ENCODE results near the gene VTI1B.
"Not testable (repeated sequence)": the region's sequence is repeated elsewhere in the genome, so short reads cannot be mapped to it uniquely, and the experiment has no call there.

VTI1B gene

DNA sequence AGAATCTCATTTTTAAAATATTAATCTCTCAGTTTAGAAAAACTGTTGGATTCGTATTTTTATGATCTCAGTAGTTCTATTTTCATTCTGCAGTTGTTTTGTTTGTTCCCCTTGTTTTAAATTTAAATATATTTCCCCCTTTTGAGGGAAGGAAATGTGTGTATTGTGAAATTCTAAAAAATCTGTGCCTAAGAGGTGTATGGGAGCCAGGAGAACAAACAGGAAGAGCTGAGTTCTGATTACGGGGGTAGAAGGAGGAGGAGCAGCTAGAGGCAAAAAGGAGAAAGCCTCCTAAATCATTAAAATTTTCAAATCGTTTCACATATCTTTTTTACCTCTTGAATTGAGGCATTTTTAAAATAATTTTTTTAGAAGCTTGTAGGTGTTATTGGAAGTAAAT lies 29.6 kb upstream of the VTI1B start:
- Histone ChIP-seq H3K9ac (ENCODE audit: low read depth, low read length) (no peak overlapping the region), H3K27me3 (ENCODE audit: insufficient read depth, low read length) (no peaks in the 10 kb centered on the region), H3K9me3 (ENCODE audit: insufficient read depth, low read depth, low read length) (peaks cover 14% of the 10 kb centered on the region), H3K4me1 (ENCODE audit: insufficient read depth, low read length) (no peaks in the 10 kb centered on the region), H3K36me3 (ENCODE audit: insufficient read depth, low read depth, low read length) (no peaks in the 10 kb centered on the region), H3K27ac (ENCODE audit: low read length) (no peak overlapping the region), H3K4me3 (ENCODE audit: low read length) (no peak overlapping the region)

DNA sequence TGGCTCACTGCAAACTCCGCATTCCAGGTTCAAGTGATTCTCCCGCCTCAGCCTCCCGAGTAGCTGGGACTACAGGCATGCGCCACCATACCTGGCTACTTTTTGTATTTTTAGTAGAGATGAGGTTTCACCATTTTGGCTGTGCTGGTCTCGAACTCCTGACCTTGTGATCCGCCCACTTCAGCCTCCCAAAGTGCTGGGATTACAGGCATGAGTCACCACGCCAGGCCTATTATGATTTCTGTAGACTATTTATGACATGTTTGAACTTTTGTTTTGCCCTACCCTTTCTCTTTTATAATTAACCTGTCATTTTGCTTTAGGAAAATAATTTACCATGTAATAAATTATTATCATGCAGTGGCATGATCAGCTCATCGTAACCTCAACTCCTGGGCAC lies 27.1 kb upstream of the VTI1B start, which contains the start of gene RDH12:
Gene RDH12 (plus strand): TSS at position 395 of the 400 bp plus-strand sequence. CDS start 20,757 bp downstream, outside the sequence.
- not testable (repeated sequence) for H3K36me3 ChIP-seq (ENCODE audit: insufficient read depth, low read depth, low read length); H3K27ac ChIP-seq (ENCODE audit: low read length); H3K9ac ChIP-seq (ENCODE audit: low read depth, low read length); H3K9me3 ChIP-seq (ENCODE audit: insufficient read depth, low read depth, low read length); H3K4me3 ChIP-seq (ENCODE audit: low read length); H3K27me3 ChIP-seq (ENCODE audit: insufficient read depth, low read length); H3K4me1 ChIP-seq (ENCODE audit: insufficient read depth, low read length)

DNA sequence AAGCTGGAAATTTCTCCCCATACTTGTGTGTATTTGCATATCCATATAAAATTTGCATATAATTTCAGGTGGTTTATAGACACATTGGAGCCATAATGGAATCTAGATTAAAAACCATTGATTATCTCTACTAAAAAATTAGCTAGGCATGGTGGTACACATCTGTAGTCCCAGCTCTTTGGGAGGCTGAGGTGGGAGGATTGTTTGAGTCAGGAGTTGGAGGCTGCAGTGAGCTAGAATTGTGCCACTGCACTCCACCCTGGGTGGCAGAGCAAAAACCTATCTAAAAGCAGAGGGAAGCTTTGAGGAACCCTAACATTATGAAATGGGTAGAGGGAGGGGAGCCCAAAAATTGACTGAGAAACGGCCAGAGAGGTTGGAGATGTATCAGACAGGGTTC lies 23.7 kb upstream of the VTI1B start:
- Histone ChIP-seq H3K4me3 (ENCODE audit: low read length) (no peak overlapping the region), H3K9ac (ENCODE audit: low read depth, low read length) (no peak overlapping the region), H3K27ac (ENCODE audit: low read length) (no peak overlapping the region), H3K4me1 (ENCODE audit: insufficient read depth, low read length) (no peaks in the 10 kb centered on the region), H3K36me3 (ENCODE audit: insufficient read depth, low read depth, low read length) (peaks cover 7% of the 10 kb centered on the region; the same call in 1 of the 2 replicates), H3K27me3 (ENCODE audit: insufficient read depth, low read length) (peaks cover 14% of the 10 kb centered on the region; the same call in 1 of the 2 replicates), H3K9me3 (ENCODE audit: insufficient read depth, low read depth, low read length) (no peaks in the 10 kb centered on the region)

DNA sequence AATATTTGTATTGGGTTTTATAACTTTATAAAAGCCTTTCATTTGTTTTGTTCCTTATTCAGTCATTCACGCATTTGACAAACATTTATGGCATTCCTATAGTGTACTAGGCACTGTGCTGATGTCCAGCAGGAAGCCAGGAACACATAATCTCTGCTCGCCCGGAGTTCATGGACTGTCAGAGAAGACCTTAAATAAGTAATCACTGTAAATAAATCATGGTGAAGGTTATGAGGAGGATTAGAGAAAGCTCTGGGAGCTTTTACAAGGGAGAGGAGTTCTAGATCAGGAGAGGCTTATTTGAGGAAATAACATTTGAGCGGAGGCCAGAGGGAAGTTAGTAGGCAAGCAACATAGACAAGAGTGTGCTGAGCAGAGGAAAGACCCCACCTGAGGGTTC lies 22.6 kb upstream of the VTI1B start:
- H3K4me3 ChIP-seq (ENCODE audit: low read length): no peak overlapping the region
- H3K9me3 ChIP-seq (ENCODE audit: insufficient read depth, low read depth, low read length): no peaks in the 10 kb centered on the region
- no peaks in the 10 kb centered on the region for H3K4me1 ChIP-seq (ENCODE audit: insufficient read depth, low read length)
- H3K27me3 ChIP-seq (ENCODE audit: insufficient read depth, low read length): peaks cover 14% of the 10 kb centered on the region; the same call in 1 of the 2 replicates
- no peak overlapping the region for H3K9ac ChIP-seq (ENCODE audit: low read depth, low read length)
- peaks cover 19% of the 10 kb centered on the region for H3K36me3 ChIP-seq (ENCODE audit: insufficient read depth, low read depth, low read length)
- H3K27ac ChIP-seq (ENCODE audit: low read length): no peak overlapping the region

DNA sequence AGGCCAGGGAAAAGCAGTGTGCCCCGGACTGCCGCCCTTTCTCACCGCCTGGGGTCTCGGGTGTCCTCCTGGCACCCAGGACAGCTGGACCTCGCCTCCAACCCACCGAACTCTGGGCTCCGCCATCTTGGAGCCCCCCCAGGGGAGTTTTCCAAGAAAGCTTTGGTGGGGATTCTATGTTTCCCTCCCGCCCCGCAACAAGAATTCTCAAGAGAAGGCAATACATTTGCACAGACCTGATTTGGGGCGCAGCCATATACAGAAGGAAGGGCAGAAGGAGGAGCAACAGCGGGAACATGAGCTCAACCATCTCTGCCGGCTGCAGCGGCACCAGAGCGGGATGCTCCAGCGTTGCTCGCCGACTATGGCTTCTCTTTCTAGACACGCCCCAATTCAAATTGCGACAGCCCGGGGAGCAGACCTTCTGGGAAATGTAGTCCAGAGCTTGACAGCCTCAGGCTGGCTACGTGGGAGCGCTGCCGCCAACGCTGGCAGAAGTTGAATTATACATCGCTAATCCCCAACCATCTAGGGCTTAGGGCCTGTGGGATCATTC lies 21.0 kb upstream of the VTI1B start, which contains the start of gene RDH11:
Gene RDH11 (minus strand): TSS at position 371 of the 556 bp plus-strand sequence. CDS start 61 bp downstream, at position 310.
- Histone ChIP-seq H3K27me3 (ENCODE audit: insufficient read depth, low read length) (peaks cover 14% of the 10 kb centered on the region; the same call in 1 of the 2 replicates), H3K4me1 (ENCODE audit: insufficient read depth, low read length) (no peaks in the 10 kb centered on the region), H3K9ac (ENCODE audit: low read depth, low read length) (peak within 1 kb of the TSS; percentile 97), H3K27ac (ENCODE audit: low read length) (peak within 1 kb of the TSS; percentile 96), H3K9me3 (ENCODE audit: insufficient read depth, low read depth, low read length) (no peaks in the 10 kb centered on the region), H3K4me3 (ENCODE audit: low read length) (peak within 1 kb of the TSS; percentile 95), H3K36me3 (ENCODE audit: insufficient read depth, low read depth, low read length) (peaks cover 34% of the 10 kb centered on the region)

DNA sequence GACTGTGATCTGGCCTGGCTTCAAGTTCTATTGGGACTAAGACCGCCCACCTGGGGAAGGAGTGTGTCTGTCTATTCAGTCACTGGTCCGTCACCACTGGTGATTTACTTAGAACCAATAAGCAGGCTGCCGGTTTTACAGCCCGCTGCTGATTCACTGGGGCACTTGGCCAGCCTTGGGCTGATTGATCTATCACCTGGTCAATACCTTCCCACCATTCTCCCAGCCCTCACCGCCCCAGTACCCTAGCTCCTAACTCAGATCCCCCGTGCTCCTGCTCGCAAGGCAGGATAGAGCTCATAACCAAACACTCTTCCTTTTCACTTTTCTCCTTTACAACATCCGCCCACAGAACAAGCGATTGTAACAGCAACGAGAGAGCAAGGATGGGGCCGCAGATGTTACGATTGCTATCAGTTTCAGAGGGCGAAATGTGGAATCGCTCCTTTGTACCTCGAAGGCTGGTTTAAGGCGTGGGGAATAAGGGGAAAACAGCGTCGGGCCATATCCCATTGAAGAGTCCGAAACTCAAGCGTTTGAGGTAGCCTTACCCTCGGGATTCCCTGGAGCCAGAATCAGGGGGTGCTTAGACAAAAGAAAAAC lies 20.5 kb upstream of the VTI1B start:
- H3K27ac ChIP-seq (ENCODE audit: low read length): peak overlapping the region; percentile 96
- peaks cover 14% of the 10 kb centered on the region; the same call in 1 of the 2 replicates for H3K27me3 ChIP-seq (ENCODE audit: insufficient read depth, low read length)
- H3K4me1 ChIP-seq (ENCODE audit: insufficient read depth, low read length): no peaks in the 10 kb centered on the region
- H3K36me3 ChIP-seq (ENCODE audit: insufficient read depth, low read depth, low read length): peaks cover 40% of the 10 kb centered on the region
- H3K9ac ChIP-seq (ENCODE audit: low read depth, low read length): peak overlapping the region; percentile 97
- H3K4me3 ChIP-seq (ENCODE audit: low read length): peak overlapping the region; percentile 95
- no peaks in the 10 kb centered on the region for H3K9me3 ChIP-seq (ENCODE audit: insufficient read depth, low read depth, low read length)

DNA sequence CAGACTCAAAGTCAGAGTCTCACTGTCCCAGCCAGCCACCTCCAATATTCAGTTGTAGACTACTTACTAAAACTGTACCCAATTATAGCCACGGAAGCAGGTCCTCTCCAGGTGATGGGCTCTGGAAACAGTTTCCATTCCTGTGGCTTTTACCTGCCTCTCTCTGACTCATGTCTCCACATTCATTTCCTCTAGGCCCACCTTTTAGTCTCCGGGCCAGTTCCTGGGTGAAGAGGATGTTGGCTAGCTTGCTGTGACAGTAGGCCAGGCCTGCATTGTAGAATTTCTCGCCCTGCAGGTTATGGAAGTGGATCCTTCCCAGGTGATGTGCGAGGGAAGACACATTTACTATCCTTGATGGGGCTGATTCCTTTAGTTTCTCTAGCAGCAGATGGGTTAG lies 15.6 kb upstream of the VTI1B start:
- Histone ChIP-seq H3K4me3 (ENCODE audit: low read length) (no peak overlapping the region), H3K36me3 (ENCODE audit: insufficient read depth, low read depth, low read length) (peaks cover 89% of the 10 kb centered on the region), H3K4me1 (ENCODE audit: insufficient read depth, low read length) (no peaks in the 10 kb centered on the region), H3K9ac (ENCODE audit: low read depth, low read length) (no peak overlapping the region), H3K27me3 (ENCODE audit: insufficient read depth, low read length) (no peaks in the 10 kb centered on the region), H3K9me3 (ENCODE audit: insufficient read depth, low read depth, low read length) (no peaks in the 10 kb centered on the region), H3K27ac (ENCODE audit: low read length) (no peak overlapping the region)

DNA sequence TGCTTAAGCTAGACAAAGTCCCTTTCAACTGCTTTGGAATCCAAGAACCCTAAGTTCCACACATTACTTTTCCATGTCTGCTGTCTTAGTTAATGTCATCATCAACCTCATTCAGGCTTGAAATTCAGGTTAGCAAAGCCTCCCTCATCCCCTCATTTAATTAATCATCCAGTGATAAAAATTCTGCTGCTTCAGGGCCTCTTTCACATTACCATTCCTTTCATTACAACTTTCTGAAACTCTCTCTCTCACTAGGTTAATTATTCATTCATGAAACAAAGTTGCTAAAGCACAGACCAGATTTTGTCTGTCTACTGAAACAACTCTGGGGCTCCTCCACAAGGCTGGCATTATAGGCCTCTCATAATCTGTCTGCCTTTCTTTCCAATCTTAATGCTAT lies 9.4 kb upstream of the VTI1B start:
- H3K27ac ChIP-seq (ENCODE audit: low read length): no peak overlapping the region
- no peaks in the 10 kb centered on the region for H3K27me3 ChIP-seq (ENCODE audit: insufficient read depth, low read length)
- H3K4me1 ChIP-seq (ENCODE audit: insufficient read depth, low read length): no peaks in the 10 kb centered on the region
- H3K9ac ChIP-seq (ENCODE audit: low read depth, low read length): no peak overlapping the region
- H3K36me3 ChIP-seq (ENCODE audit: insufficient read depth, low read depth, low read length): peaks cover 96% of the 10 kb centered on the region
- no peaks in the 10 kb centered on the region for H3K9me3 ChIP-seq (ENCODE audit: insufficient read depth, low read depth, low read length)
- no peak overlapping the region for H3K4me3 ChIP-seq (ENCODE audit: low read length)

DNA sequence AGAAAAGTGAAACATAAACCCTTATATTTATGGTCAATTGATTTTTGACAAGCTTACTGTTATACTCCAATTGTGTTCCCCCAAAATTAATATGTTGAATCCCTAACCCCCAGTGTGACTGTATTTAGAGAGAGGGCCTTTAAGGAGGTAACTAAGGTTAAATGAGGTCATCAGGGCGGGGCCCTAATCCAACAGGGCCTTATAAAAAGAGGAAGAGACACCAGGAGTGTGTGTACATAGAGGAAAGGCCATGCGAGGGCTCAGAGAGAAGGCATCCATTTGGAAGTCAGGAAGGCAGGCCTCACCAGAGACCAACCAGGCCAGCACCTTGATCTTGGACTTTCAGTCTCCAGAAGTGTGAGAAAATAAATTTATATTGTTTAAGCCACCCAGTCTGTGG lies 6.5 kb upstream of the VTI1B start:
- H3K27ac ChIP-seq (ENCODE audit: low read length): no peak overlapping the region
- H3K9me3 ChIP-seq (ENCODE audit: insufficient read depth, low read depth, low read length): no peaks in the 10 kb centered on the region
- no peak overlapping the region for H3K4me3 ChIP-seq (ENCODE audit: low read length)
- no peak overlapping the region for H3K9ac ChIP-seq (ENCODE audit: low read depth, low read length)
- H3K4me1 ChIP-seq (ENCODE audit: insufficient read depth, low read length): no peaks in the 10 kb centered on the region
- no peaks in the 10 kb centered on the region for H3K27me3 ChIP-seq (ENCODE audit: insufficient read depth, low read length)
- peaks cover 95% of the 10 kb centered on the region for H3K36me3 ChIP-seq (ENCODE audit: insufficient read depth, low read depth, low read length)

DNA sequence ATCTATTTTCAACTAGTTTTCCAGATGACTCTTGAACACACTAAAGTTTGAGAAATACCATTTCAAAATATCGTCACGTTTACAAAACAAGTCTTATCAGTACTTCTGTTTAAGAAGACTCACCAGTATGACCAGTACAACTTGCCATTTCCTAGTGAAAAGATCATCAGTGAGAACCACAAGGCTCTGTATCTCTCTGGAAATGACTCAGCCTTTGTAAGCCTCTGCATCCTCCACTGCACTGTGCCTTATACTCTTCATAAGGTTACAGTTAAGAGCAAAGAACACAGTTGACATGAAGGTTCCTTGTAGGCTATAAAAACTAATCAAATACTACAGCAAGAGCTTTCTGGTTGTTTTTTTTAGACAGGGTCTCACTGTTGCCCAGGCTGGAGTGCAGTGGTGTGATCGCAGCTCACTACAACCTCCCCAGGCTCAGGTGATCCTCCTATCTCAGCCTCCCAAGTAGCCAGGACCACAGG lies 5.7 kb upstream of the VTI1B start:
- no peak overlapping the region for H3K9ac ChIP-seq (ENCODE audit: low read depth, low read length)
- H3K36me3 ChIP-seq (ENCODE audit: insufficient read depth, low read depth, low read length): peaks cover 87% of the 10 kb centered on the region
- no peak overlapping the region for H3K27ac ChIP-seq (ENCODE audit: low read length)
- H3K4me1 ChIP-seq (ENCODE audit: insufficient read depth, low read length): no peaks in the 10 kb centered on the region
- H3K27me3 ChIP-seq (ENCODE audit: insufficient read depth, low read length): no peaks in the 10 kb centered on the region
- no peak overlapping the region for H3K4me3 ChIP-seq (ENCODE audit: low read length)
- no peaks in the 10 kb centered on the region for H3K9me3 ChIP-seq (ENCODE audit: insufficient read depth, low read depth, low read length)

DNA sequence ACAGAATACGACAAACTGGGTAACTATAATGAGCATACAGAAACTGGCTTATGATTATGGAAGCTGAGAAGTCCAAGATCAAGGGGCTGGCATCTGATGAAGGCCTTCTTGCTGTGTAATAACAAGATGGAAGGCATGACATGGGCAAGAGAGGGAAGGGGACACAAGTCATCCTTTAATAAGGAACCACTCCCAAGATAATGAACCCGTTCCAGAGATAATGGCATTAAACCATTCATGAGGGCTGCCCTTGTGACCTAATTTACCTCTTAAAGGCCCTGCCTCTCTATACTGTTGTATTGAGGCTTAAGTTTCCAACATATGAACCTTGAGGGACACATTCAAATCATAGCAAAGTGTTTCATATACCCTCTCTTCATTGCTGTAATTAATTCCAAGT lies 4.6 kb upstream of the VTI1B start:
- H3K27ac ChIP-seq (ENCODE audit: low read length): no peak overlapping the region
- H3K4me3 ChIP-seq (ENCODE audit: low read length): no peak overlapping the region
- H3K36me3 ChIP-seq (ENCODE audit: insufficient read depth, low read depth, low read length): peaks cover 76% of the 10 kb centered on the region
- no peaks in the 10 kb centered on the region for H3K27me3 ChIP-seq (ENCODE audit: insufficient read depth, low read length)
- H3K4me1 ChIP-seq (ENCODE audit: insufficient read depth, low read length): no peaks in the 10 kb centered on the region
- H3K9me3 ChIP-seq (ENCODE audit: insufficient read depth, low read depth, low read length): no peaks in the 10 kb centered on the region
- H3K9ac ChIP-seq (ENCODE audit: low read depth, low read length): no peak overlapping the region

DNA sequence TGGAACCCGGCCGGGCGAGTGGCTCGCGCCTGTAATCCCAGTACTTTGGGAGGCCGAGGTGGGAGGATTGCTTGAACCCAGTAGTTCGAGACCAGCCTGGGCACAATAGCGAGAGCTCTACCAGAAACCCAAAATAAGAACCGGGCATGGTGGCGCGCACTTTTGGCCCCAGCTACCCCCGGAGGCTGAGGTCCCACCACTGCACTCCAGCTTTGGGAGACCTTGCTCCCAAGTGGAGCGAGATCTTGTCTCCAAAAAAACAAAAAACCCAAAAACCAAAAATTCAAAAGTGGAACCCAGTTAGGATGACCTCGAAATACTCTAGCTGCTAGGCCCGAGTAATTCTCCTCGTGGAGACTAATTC lies 769 bp upstream of the VTI1B start:
- Histone ChIP-seq H3K27me3 (ENCODE audit: insufficient read depth, low read length) (no peaks in the 10 kb centered on the region), H3K27ac (ENCODE audit: low read length) (no peak overlapping the region), H3K4me3 (ENCODE audit: low read length) (peak overlapping the region; percentile 91), H3K4me1 (ENCODE audit: insufficient read depth, low read length) (no peaks in the 10 kb centered on the region), H3K9ac (ENCODE audit: low read depth, low read length) (peak overlapping the region; percentile 90; the same call in 1 of the 2 replicates), H3K9me3 (ENCODE audit: insufficient read depth, low read depth, low read length) (no peaks in the 10 kb centered on the region), H3K36me3 (ENCODE audit: insufficient read depth, low read depth, low read length) (peaks cover 40% of the 10 kb centered on the region)
